SU-DHL-6 (cell line): ENCODE results near the gene NCAM2.
"Not testable (repeated sequence)": the region's sequence is repeated elsewhere in the genome, so short reads cannot be mapped to it uniquely, and the experiment has no call there.

Source experiments
- H2AFZ ChIP-seq: fragments of 200-600 bp; sonication (generic); 2 replicates; pipeline ENCODE4 v1.6.1; 2014; ENCODE audit warnings: low read depth, mild to moderate bottlenecking, moderate library complexity, mixed read lengths, antibody characterized with exemption, low read length; ENCODE audit not compliant: severe bottlenecking
- H3F3A ChIP-seq: fragments of 200-600 bp; shearing (Covaris generic); 2 replicates; pipeline ENCODE4 v1.6.0; 2016; ENCODE audit warnings: antibody characterized with exemption, mild to moderate bottlenecking; ENCODE audit not compliant: insufficient read depth
- H3K27ac ChIP-seq: fragments of 200-600 bp; sonication (generic); 2 replicates; pipeline ENCODE4 v1.5.1; 2016; ENCODE audit warnings: low read depth, mild to moderate bottlenecking, low read length, moderate library complexity, mixed read lengths
- H3K27me3 ChIP-seq: fragments of 200-600 bp; sonication (generic), shearing (Covaris generic); 2 replicates; pipeline ENCODE4 v1.6.0; 2014; ENCODE audit warnings: mild to moderate bottlenecking, low read length
- H3K36me3 ChIP-seq: fragments of 200-600 bp; sonication (generic); 2 replicates; pipeline ENCODE4 v1.6.1; 2014; ENCODE audit warnings: mild to moderate bottlenecking, low read length, mixed read lengths
- H3K4me2 ChIP-seq: fragments of 300-600, 200-600 bp; shearing (Covaris generic), sonication (generic); 2 replicates; pipeline ENCODE4 v1.6.0; 2014; ENCODE audit warnings: low read length, low read depth, mild to moderate bottlenecking; ENCODE audit not compliant: poor library complexity, severe bottlenecking
- H3K4me3 ChIP-seq: fragments of 200-600 bp; sonication (generic); 2 replicates; pipeline ENCODE4 v1.5.1; 2014; ENCODE audit warnings: antibody characterized with exemption, low read length, mild to moderate bottlenecking, mixed read lengths; ENCODE audit not compliant: insufficient read depth, poor library complexity, severe bottlenecking
- H3K79me2 ChIP-seq: fragments of 200-600 bp; sonication (generic); 2 replicates; pipeline ENCODE4 v1.6.1; 2014; ENCODE audit warnings: mild to moderate bottlenecking, low read length, moderate library complexity; ENCODE audit not compliant: insufficient read depth
- H3K9ac ChIP-seq: fragments of 200-600 bp; sonication (generic); 2 replicates; pipeline ENCODE4 v1.7.0; 2014; ENCODE audit warnings: mild to moderate bottlenecking, low read length
- H3K9me2 ChIP-seq: fragments of 200-600 bp; sonication (generic); replicated peaks from 2 replicates; pipeline ENCODE4 v1.6.1; 2014; ENCODE audit warnings: low read length; ENCODE audit not compliant: insufficient read depth
- H3K9me3 ChIP-seq: fragments of 200-600 bp; sonication (generic); 2 replicates; pipeline ENCODE4 v1.6.1; 2014; ENCODE audit warnings: low read length, mixed read lengths; ENCODE audit not compliant: insufficient read depth
- H4K20me1 ChIP-seq: fragments of 200-600 bp; sonication (generic); 2 replicates; pipeline ENCODE4 v1.6.1; 2014; ENCODE audit warnings: low read depth, mild to moderate bottlenecking, antibody characterized with exemption, low read length, moderate library complexity, mixed read lengths
- CTCF ChIP-seq: fragments of 200-600 bp; sonication (generic); IDR thresholded peaks from one replicate; pipeline ENCODE4 v1.5.1; 2017; ENCODE audit warnings: antibody characterized with exemption, mild to moderate bottlenecking, low read length, moderate library complexity; ENCODE audit not compliant: insufficient read depth, poor library complexity, severe bottlenecking
- EZH2phosphoT487 ChIP-seq: fragments of 200-600 bp; sonication (generic), shearing (Covaris generic); conservative IDR thresholded peaks from 2 replicates; pipeline ENCODE4 v1.6.1; 2018; ENCODE audit warnings: mild to moderate bottlenecking, antibody characterized with exemption, low read length, moderate library complexity, mixed read lengths

The NCAM2 gene

GRCh38 chr21:21148514-21148913 is 150.3 kb downstream of the NCAM2 start:
- Histone ChIP-seq H4K20me1 (no peaks in the 10 kb centered on the region), H3K79me2 (no peaks in the 10 kb centered on the region), H2AFZ (peak overlapping the region; percentile 4), H3K9me2 (no peaks in the 10 kb centered on the region), H3K9ac (no peak overlapping the region), H3K27ac (no peak overlapping the region), H3K27me3 (no peaks in the 10 kb centered on the region), H3K9me3 (0 out of 2 replicates have a peak, but pooled peaks cover 6% of the 10 kb centered on the region), H3K36me3 (no peaks in the 10 kb centered on the region), H3F3A (no peaks in the 10 kb centered on the region), H3K4me2 (no peak overlapping the region), H3K4me3 (no peak overlapping the region)
- TF ChIP-seq CTCF: no peak
- TF ChIP-seq EZH2phosphoT487: no peak

- H3K79me2 ChIP-seq, H3K27me3 ChIP-seq, H4K20me1 ChIP-seq, H3K36me3 ChIP-seq, H3K4me3 ChIP-seq, H3K9me3 ChIP-seq, H3F3A ChIP-seq, H3K9ac ChIP-seq, H2AFZ ChIP-seq, H3K27ac ChIP-seq, H3K9me2 ChIP-seq, H3K4me2 ChIP-seq: not testable (repeated sequence)
These were observed 151.2 kb downstream of the NCAM2 start for GRCh38 chr21:21149445-21149844.

- H3K9me3 ChIP-seq: 0 out of 2 replicates have a peak, but pooled peaks cover 6% of the 10 kb centered on the region
- no peaks in the 10 kb centered on the region for H4K20me1 ChIP-seq
- no peak overlapping the region for H2AFZ ChIP-seq
- H3K79me2 ChIP-seq: no peaks in the 10 kb centered on the region
- no peak overlapping the region for H3K9ac ChIP-seq
- no peaks in the 10 kb centered on the region for H3K9me2 ChIP-seq
- no peak overlapping the region for H3K4me2 ChIP-seq
- no peak overlapping the region for H3K27ac ChIP-seq
- H3K27me3 ChIP-seq: no peaks in the 10 kb centered on the region
- H3K36me3 ChIP-seq: no peaks in the 10 kb centered on the region
- no peaks in the 10 kb centered on the region for H3F3A ChIP-seq
- TF ChIP-seq CTCF (no peak), EZH2phosphoT487 (no peak)
- no peak overlapping the region for H3K4me3 ChIP-seq
These were observed 153.0 kb downstream of the NCAM2 start for GRCh38 chr21:21151231-21151630.

GRCh38 chr21:21156397-21156796 is 158.2 kb downstream of the NCAM2 start:
- no peak for TF ChIP-seq EZH2phosphoT487
- no peak for TF ChIP-seq CTCF

More at GRCh38 chr21:21156397-21156796, 158.2 kb downstream of the NCAM2 start:
- H4K20me1 ChIP-seq: no peaks in the 10 kb centered on the region
- H3K4me3 ChIP-seq: no peak overlapping the region
- H3K9me2 ChIP-seq: no peaks in the 10 kb centered on the region
- H3K27me3 ChIP-seq: no peaks in the 10 kb centered on the region
- no peaks in the 10 kb centered on the region for H3K79me2 ChIP-seq
- H3K4me2 ChIP-seq: no peak overlapping the region
- H3K36me3 ChIP-seq: no peaks in the 10 kb centered on the region
- H2AFZ ChIP-seq: no peak overlapping the region
- no peaks in the 10 kb centered on the region for H3F3A ChIP-seq
- no peak overlapping the region for H3K27ac ChIP-seq
- H3K9me3 ChIP-seq: 0 out of 2 replicates have a peak, but pooled peaks cover 6% of the 10 kb centered on the region
- no peak overlapping the region for H3K9ac ChIP-seq
